Activated naive CD4-positive, alpha-beta T cell treated with anti-CD3 and anti-CD28 coated beads, Interleukin-2, amount 10 ng/mL, durations not matched to agents 7 days and 5 days (primary cell): ENCODE data around the gene ANKRD33.

Source experiments
- CTCF ChIA-PET: fragments of 350-600 bp; sonication (Branson Sonifier 250); formaldehyde crosslinking; loops from one replicate; lab custom pipeline; 2021; ENCODE audit warnings: antibody characterized with exemption; lab: Charles Lee
- DNase-seq: peaks from one replicate; pipeline ENCODE4 v3.0.0-alpha.2; 2020
- H3K27ac Mint-ChIP-seq: one replicate; pipeline ENCODE4 v1.8.0; 2021; ENCODE audit warnings: mild to moderate bottlenecking, moderate library complexity, mixed read lengths
- H3K27me3 Mint-ChIP-seq: one replicate; pipeline ENCODE4 v1.8.0; 2021; ENCODE audit warnings: mild to moderate bottlenecking, mixed read lengths
- H3K36me3 Mint-ChIP-seq: one replicate; pipeline ENCODE4 v1.8.0; 2021; ENCODE audit warnings: mixed read lengths
- H3K4me1 Mint-ChIP-seq: one replicate; pipeline ENCODE4 v1.8.0; 2021; ENCODE audit warnings: mixed read lengths
- H3K4me3 Mint-ChIP-seq: one replicate; pipeline ENCODE4 v1.8.0; 2021; ENCODE audit warnings: mild to moderate bottlenecking, moderate library complexity, mixed read lengths
- H3K9me3 Mint-ChIP-seq: one replicate; pipeline ENCODE4 v1.8.0; 2021; ENCODE audit warnings: mixed read lengths

ANKRD33 gene

DNA sequence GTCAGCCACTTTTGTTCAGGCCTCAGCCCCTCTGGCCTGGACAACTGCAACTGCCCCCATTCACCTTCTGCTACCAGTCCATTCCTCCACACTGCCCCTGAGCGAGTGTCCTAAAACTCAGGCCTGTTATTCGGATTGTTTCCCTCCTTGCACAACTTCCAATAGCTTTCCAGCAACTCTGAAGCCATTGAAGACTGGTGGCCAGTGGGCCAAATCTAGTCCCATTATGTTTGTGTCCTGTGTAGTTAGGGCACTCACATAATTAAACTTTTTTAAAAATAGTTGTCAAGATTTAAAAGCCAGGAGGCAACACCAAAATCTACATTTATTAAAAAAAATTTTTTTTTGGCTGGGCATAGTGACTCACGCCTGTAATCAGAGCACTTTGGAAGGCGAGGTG is 21.6 kb upstream of the ANKRD33 start:
- Mint-ChIP-seq H3K36me3 (no peaks in the 10 kb centered on the region), H3K27ac (no peak overlapping the region), H3K27me3 (peaks cover 97% of the 10 kb centered on the region), H3K4me3 (no peak overlapping the region), H3K4me1 (peaks cover 15% of the 10 kb centered on the region), H3K9me3 (no peaks in the 10 kb centered on the region)
- no peak for DNase-seq
- CTCF ChIA-PET = no interaction called here

DNA sequence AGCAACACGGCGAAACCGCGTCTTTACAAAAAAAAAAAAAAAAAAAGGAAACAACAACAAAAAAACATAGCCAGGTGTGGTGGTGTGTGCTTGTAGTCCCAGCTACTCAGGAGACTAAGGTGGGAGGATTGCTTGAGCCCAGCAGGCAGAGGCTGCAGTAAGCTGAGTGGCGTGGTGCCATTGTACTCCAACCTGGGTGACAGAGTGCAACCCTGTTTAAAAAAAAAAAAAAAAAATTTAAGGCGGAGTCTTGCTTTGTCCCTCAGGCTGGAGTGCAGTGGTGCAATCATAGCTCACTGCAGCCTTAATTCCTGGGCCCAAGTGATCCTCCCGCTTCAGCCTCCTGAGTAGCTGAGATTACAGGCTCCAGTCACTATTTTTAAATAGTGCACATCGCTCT is 21.1 kb upstream of the ANKRD33 start:
- Mint-ChIP-seq H3K36me3 (no peaks in the 10 kb centered on the region), H3K9me3 (no peaks in the 10 kb centered on the region), H3K4me3 (no peak overlapping the region), H3K27ac (no peak overlapping the region), H3K27me3 (peaks cover 97% of the 10 kb centered on the region), H3K4me1 (peaks cover 15% of the 10 kb centered on the region)
- CTCF ChIA-PET = no interaction called here
- no peak for DNase-seq

DNA sequence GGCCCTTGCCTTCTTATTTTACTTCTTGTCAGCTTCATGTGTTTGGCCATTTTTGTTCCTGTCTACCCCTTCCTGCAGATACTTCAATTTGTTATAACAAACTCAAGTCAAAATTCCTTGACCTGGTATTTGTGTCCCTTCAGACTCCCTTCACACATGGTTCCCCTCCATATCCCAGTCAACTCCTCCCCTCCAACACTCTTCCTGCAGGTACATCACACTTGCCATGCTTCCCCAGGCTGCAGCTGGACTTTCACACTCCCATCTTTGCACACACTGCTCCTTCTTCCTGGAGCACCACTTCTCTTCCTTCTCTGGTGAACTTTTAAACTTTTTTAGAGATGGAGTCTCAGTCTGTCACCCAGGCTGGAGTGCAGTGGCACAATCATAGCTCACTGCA is 20.5 kb upstream of the ANKRD33 start:
- Mint-ChIP-seq H3K9me3 (no peaks in the 10 kb centered on the region), H3K27ac (no peak overlapping the region), H3K27me3 (peaks cover 92% of the 10 kb centered on the region)

DNA sequence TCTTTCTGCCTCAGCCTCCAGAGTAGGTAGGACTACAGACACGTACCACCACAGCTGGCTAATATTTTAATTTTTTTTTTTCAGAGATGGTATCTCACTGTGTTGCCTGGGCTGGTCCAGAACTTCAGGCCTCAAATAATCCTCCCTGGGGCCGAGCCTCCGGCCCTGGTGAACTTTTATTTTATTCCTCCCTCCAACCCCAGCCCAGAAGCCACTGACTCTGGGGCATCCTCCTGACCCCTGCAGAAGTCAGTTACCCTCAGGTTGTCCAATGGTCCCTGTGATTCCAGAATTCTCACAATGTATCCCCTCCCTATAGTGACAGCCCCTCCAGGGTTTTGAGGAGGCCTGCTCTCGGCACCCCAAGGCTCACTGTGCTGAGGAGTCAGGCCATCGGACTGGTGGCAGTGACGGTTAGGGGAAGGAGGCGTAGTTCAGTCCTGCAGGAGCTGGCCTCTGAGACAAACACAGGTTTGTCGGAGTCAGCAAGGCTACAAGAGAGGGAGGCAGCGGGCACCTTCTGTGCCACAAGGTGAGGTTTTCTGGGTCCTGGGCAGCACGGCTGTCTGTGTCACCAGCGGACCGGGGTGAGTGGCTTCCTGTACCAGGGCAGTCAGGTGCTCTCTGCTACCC is 20.0 kb upstream of the ANKRD33 start:
- Mint-ChIP-seq H3K27me3 (peaks cover 87% of the 10 kb centered on the region), H3K4me1 (peaks cover 15% of the 10 kb centered on the region), H3K9me3 (no peaks in the 10 kb centered on the region), H3K4me3 (no peak overlapping the region), H3K36me3 (no peaks in the 10 kb centered on the region), H3K27ac (no peak overlapping the region)
- CTCF ChIA-PET = no interaction called here
- DNase-seq = no peak

More for the DNA sequence above, 20.5 kb upstream of the ANKRD33 start:
- Mint-ChIP-seq H3K4me1 (peaks cover 15% of the 10 kb centered on the region), H3K4me3 (no peak overlapping the region), H3K36me3 (no peaks in the 10 kb centered on the region)
- DNase-seq = no peak
- CTCF ChIA-PET = no interaction called here

DNA sequence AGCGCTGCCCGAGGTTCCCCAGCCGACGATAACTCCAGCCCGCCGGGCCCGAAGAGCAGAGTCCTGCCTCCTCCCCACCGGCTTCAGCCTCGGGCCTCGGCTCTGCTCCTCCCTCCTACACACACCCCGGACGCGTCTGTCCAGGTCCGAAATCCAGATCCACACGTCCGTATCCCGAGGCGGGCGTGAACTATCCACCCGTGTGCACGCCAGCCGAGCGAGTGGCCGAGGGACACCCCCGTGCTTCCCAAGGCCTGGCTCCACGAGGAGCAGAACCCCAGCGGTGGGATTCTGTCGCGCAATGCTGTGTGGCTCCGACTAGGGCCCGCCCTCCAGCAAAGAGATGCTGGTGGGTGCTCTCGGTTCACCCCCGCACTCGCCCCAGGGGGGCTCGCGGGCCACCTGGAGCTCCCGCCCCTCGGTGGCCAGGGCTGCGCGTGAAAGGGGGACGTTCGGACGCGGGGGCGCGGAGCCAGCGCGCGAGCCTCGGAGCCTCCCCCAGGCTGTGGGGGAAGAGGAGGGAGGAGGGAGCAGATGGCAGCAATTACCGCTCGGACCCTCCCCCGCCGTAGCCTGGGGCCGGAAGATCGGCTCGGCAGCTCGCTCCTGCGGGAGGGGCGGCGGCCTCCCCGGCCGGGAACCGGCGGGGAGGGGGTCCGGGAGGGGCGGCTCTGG is 18.9 kb upstream of the ANKRD33 start:
- CTCF ChIA-PET = no interaction called here
- no peak overlapping the region for H3K4me3 Mint-ChIP-seq

DNA sequence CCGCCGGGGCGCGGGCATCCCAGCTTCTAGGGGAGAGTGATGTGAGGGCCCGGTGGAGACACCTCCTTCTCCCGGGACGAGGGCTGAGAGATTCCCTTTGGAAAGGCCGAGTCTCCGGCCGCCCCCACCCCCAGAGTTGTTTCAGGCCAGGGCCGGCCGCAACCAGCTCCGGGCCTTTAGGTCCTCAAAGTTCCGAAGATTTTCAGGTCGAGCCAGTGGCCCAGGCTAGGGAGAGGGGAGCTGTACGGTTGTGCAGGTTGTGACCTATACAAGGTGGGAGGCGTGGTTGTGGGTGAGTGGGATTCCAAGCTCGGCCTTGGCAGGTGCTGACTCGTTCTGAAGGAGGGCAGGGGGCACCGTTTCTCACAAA is 18.4 kb upstream of the ANKRD33 start:
- H3K9me3 Mint-ChIP-seq = no peaks in the 10 kb centered on the region
- peaks cover 9% of the 10 kb centered on the region for H3K4me1 Mint-ChIP-seq
- peaks cover 83% of the 10 kb centered on the region for H3K27me3 Mint-ChIP-seq
- DNase-seq = no peak
- H3K27ac Mint-ChIP-seq = no peak overlapping the region
- no peak overlapping the region for H3K4me3 Mint-ChIP-seq
- CTCF ChIA-PET = no interaction called here
- H3K36me3 Mint-ChIP-seq = no peaks in the 10 kb centered on the region

More for the DNA sequence above, 18.9 kb upstream of the ANKRD33 start:
- H3K4me1 Mint-ChIP-seq = peaks cover 11% of the 10 kb centered on the region
- H3K9me3 Mint-ChIP-seq = no peaks in the 10 kb centered on the region
- peaks cover 85% of the 10 kb centered on the region for H3K27me3 Mint-ChIP-seq
- no peak for DNase-seq
- H3K27ac Mint-ChIP-seq = no peak overlapping the region
- H3K36me3 Mint-ChIP-seq = no peaks in the 10 kb centered on the region

DNA sequence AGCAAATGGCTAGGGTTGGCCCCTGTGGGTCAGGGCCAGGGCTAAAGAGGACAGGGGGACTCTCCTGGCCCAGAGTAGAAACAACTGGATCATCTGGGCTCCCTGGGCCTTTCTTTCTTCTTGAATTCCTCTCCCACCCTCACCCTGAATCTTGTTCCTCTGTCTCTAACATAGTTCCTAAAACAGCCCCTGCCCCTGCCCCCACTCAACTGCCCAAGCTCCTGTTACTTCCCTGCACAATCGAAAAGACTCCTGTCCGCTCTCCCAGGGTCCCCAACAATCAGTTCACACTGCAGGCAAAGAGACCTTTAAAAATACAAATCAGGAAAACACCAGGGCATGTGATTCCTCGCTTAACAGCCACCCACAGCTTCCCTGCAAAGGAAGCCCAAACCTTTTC is 18.0 kb upstream of the ANKRD33 start:
- CTCF ChIA-PET = no interaction called here
- peaks cover 79% of the 10 kb centered on the region for H3K27me3 Mint-ChIP-seq
- no peaks in the 10 kb centered on the region for H3K36me3 Mint-ChIP-seq
- H3K4me1 Mint-ChIP-seq = peaks cover 7% of the 10 kb centered on the region
- H3K9me3 Mint-ChIP-seq = no peaks in the 10 kb centered on the region
- no peak overlapping the region for H3K27ac Mint-ChIP-seq
- no peak for DNase-seq
- H3K4me3 Mint-ChIP-seq = no peak overlapping the region

DNA sequence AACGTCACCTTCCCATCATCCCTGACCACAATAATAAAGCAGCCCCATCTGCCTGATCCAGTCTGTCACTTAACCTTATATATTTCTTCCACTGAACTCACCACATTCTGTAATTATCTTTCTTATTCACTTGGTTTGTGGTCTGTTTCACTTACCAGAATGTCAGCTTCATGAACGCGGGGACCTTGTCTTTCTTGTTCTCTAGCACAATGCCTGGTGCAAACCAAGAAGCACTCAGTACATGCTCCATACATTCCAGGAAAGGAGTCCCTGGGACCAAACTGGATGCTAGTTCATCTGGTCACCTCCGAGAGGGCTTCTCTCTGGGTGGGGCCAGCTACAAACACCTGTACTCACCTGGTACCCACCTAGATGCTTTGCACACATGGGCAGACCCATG is 17.4 kb upstream of the ANKRD33 start:
- H3K4me1 Mint-ChIP-seq = peaks cover 7% of the 10 kb centered on the region
- peaks cover 79% of the 10 kb centered on the region for H3K27me3 Mint-ChIP-seq
- no peak overlapping the region for H3K4me3 Mint-ChIP-seq

DNA sequence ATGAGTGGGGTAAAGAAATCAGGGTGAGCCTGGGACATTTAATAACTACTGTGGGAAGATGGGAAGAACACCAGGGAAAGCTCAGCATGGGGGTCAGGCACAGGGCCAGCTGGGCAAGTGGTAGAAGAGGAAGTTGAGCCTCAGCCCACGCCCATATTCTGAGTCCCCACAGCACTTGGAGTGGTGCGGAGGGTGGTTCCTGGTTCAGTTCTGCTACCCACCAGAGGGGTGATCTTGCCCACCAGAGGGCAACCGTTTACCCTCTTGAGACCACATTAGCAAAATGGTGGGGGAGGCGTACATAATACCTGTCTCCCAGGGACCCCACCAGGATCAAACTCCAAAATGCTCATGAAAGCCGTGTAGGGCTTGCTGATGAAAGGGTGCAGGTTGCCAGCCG is 16.8 kb upstream of the ANKRD33 start:
- H3K36me3 Mint-ChIP-seq = no peaks in the 10 kb centered on the region
- peaks cover 75% of the 10 kb centered on the region for H3K27me3 Mint-ChIP-seq
- no peak overlapping the region for H3K27ac Mint-ChIP-seq
- H3K4me1 Mint-ChIP-seq = peaks cover 7% of the 10 kb centered on the region
- DNase-seq = no peak
- no peak overlapping the region for H3K4me3 Mint-ChIP-seq
- H3K9me3 Mint-ChIP-seq = no peaks in the 10 kb centered on the region
- CTCF ChIA-PET = interaction anchor here (1.0 to 5.2 kb wide), 3 partner anchors 8 to 450 kb away, joined by 3 to 27 read pairs (median 3); no protein-coding TSS in a partner anchor

More for the DNA sequence above, 17.4 kb upstream of the ANKRD33 start:
- DNase-seq = no peak
- H3K9me3 Mint-ChIP-seq = no peaks in the 10 kb centered on the region
- H3K27ac Mint-ChIP-seq = no peak overlapping the region
- CTCF ChIA-PET = no interaction called here
- no peaks in the 10 kb centered on the region for H3K36me3 Mint-ChIP-seq

DNA sequence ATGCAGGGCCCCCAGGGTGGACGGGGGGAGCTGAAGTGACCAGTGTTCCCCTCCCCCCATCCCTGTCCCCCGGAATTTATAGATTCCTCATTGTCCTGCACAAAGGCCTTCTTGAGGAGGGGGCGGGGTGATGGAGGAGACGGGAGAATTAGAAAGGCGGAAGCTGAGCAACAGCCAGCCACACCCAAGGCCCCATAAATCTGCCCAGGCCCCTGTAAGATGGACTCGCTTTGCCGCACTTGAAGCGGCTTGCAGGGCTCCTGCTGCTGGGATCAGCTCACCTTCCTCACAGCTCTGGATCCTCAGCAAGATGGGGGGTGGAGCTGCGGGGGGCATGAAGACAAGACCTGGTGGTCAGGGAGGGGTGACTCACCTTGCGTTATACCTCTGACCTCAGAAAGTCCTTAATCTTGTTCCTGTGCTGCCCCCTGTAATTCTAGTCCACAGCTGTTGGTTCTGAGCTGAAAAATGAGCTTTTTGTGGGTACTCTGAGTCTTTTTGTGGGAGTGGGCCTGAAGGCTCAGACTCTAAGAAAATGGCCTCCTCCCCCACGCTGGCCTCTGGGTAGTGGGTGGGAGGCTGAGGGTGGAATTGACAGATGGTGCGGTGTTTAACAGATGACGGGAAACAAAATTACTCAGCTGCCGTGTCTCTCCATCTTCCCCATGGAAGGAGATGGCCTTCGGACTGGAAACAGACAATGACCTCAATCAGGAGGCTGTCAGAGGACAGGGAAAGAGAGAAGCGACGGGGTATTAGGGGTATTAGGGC is 15.8 kb upstream of the ANKRD33 start:
- Mint-ChIP-seq H3K4me1 (peaks cover 7% of the 10 kb centered on the region), H3K27ac (no peak overlapping the region), H3K27me3 (peaks cover 67% of the 10 kb centered on the region), H3K9me3 (no peaks in the 10 kb centered on the region), H3K36me3 (no peaks in the 10 kb centered on the region), H3K4me3 (no peak overlapping the region)
- CTCF ChIA-PET = interaction anchor here (1.0 to 5.2 kb wide), 3 partner anchors 9 to 451 kb away, joined by 3 to 27 read pairs (median 3); no protein-coding TSS in a partner anchor
- DNase-seq = no peak

DNA sequence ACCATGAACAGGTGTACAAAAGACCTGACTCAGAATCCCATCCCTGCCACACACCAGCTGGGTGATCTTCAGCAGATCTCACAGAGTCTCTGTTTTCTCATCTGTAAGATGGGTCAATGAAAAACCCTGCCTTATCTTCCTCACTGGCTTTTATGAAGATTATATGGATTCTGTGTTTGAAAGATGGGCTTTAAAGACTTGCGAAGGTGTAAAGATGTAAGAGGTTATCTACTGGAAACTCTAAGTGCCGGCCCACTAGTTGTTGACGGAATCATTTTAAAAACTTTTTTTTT is 15.3 kb upstream of the ANKRD33 start:
- DNase-seq = no peak
- Mint-ChIP-seq H3K9me3 (no peaks in the 10 kb centered on the region), H3K4me3 (no peak overlapping the region), H3K36me3 (no peaks in the 10 kb centered on the region), H3K4me1 (peaks cover 7% of the 10 kb centered on the region), H3K27ac (no peak overlapping the region), H3K27me3 (peaks cover 61% of the 10 kb centered on the region)
- CTCF ChIA-PET = interaction anchor here (1.2 to 5.2 kb wide), 2 partner anchors 10 to 49 kb away, joined by 4 to 27 read pairs; no protein-coding TSS in a partner anchor

DNA sequence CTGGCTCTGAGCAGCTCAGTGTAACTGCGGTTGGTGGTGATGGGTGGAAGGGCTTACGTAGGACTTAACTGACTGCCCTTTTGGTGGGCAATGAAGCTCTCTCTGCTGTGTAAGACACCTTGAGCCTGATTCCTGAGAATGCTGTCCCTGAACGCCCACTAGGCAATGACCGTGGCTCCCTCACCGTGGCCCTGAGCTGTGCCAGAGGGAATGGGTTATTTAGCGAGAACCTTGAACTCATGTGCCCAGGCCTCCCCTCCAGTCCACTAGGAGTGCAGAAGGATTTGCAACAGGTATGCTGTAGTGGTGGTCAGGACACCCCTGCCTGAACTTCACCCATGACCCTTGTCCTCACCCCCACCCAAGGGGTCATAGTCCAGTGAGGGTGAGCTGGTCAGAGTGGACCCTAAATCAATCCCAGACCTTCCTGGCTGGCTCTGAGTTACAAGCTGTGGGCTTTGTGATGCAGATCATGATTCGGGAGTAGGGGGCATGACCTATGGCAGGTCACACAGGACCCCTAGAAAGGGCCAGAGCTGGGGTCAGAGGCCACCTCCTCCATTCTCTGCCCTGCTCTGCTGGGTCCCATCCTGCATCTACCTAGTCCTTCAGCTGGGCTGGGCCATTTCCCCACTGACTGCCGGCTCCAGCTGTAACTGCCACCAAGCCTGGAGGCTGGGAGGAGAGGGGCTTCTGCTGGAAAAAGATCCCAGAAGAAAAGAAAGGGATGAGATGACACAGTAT is 14.5 kb upstream of the ANKRD33 start:
- Mint-ChIP-seq H3K9me3 (no peaks in the 10 kb centered on the region), H3K36me3 (no peaks in the 10 kb centered on the region), H3K4me3 (no peak overlapping the region), H3K27me3 (peaks cover 53% of the 10 kb centered on the region), H3K27ac (no peak overlapping the region), H3K4me1 (peaks cover 4% of the 10 kb centered on the region)
- no peak for DNase-seq
- CTCF ChIA-PET = interaction anchor here (1.2 to 5.2 kb wide), 4 partner anchors 8 to 50 kb away, joined by 4 to 27 read pairs (median 4); partner anchors contain the start of gene ANKRD33

DNA sequence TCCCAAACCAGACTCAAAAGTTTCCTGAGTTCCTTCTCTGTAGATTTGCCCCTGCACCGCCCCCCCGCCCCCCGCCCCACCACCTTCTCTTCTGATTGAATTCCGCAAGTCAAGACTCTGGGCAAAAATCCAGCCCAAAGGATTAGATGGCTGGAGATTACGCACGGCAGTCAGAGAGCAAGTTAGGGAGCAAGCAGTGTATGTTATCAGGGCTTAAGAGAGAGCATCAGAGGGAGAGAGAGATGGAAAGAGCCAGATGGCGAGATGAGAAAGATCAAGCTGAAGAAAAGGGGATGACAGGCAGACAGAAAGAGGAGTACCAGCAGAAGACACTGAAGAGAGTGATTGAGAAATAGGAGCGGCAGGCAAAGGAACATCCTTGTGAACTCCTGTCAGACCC is 13.9 kb upstream of the ANKRD33 start:
- Mint-ChIP-seq H3K4me1 (peaks cover 3% of the 10 kb centered on the region), H3K36me3 (no peaks in the 10 kb centered on the region), H3K27me3 (peaks cover 48% of the 10 kb centered on the region), H3K27ac (no peak overlapping the region), H3K9me3 (no peaks in the 10 kb centered on the region), H3K4me3 (no peak overlapping the region)
- DNase-seq = no peak
- CTCF ChIA-PET = interaction anchor here (1.2 to 5.2 kb wide), 6 partner anchors 8 to 453 kb away, joined by 4 to 27 read pairs (median 4); partner anchors contain the start of gene ANKRD33

DNA sequence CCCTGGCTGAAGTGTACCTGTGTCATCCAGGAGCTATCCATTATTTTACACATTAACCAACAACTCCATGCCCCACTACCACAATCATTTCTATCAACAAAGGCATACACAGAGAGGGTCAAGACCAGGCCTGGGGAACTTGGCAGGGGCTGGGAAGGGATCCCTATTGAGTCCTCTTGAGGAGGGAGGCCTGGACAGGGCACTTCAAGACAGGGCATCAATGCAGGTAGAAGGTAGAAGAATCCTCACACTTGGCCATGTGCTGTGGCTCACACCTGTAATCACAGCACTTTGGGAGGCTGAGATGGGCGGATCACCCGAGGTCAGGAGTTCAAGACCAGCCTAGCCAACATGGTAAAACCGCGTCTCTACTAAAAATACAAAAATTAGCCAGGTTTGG is 13.4 kb upstream of the ANKRD33 start:
- H3K4me3 Mint-ChIP-seq = no peak overlapping the region
- H3K27ac Mint-ChIP-seq = no peak overlapping the region
- H3K9me3 Mint-ChIP-seq = no peaks in the 10 kb centered on the region
- H3K36me3 Mint-ChIP-seq = no peaks in the 10 kb centered on the region
- peaks cover 47% of the 10 kb centered on the region for H3K27me3 Mint-ChIP-seq
- peaks cover 3% of the 10 kb centered on the region for H3K4me1 Mint-ChIP-seq
- CTCF ChIA-PET = interaction anchor here (0.7 to 5.2 kb wide), 12 partner anchors 11 to 453 kb away, joined by 3 to 27 read pairs (median 5); partner anchors contain the start of genes ANKRD33 and SLC4A8
- DNase-seq = no peak
